Fibroblast of the aortic adventitia (primary cell): ENCODE data around the gene UTP11. TPM values are rescaled to one million over a fixed set of nuclear protein-coding genes. Genes with fewer than 3 reads are reported as not detected.

Source experiments
- DNase-seq: peaks from one replicate; pipeline ENCODE4 v3.0.0-alpha.2; 2010; ENCODE audit warnings: low read depth
- H3K4me3 ChIP-seq: 2 replicates; pipeline ENCODE4 v1.5.1; 2011; ENCODE audit warnings: low read depth, mild to moderate bottlenecking, control low read depth, low read length, moderate library complexity
- CTCF ChIP-seq: IDR thresholded peaks from 2 replicates; pipeline ENCODE4 v1.5.1; 2011; ENCODE audit warnings: mild to moderate bottlenecking, low read length, control low read depth, inconsistent platforms; ENCODE audit not compliant: insufficient read depth
- total RNA-seq: library from RNA; depleted of rRNA; stranded (reverse); fragments of >200 nt; gene quantifications from 2 replicates; pipeline ENCODE4 v1.2.3, GENCODE V29; 2012; ENCODE audit warnings: low replicate concordance

UTP11 gene
- total RNA-seq, 1 donor, result 68.1 TPM

GRCh38 chr1:37998913-37999429, 13.6 kb upstream of the UTP11 start:
- H3K4me3 ChIP-seq, result peak overlapping the region; percentile 22
- no peak for TF ChIP-seq CTCF
- DNase-seq, result no peak

GRCh38 chr1:37999430-38000232, 12.9 kb upstream of the UTP11 start:
- peak; percentile 76 for DNase-seq
- H3K4me3 ChIP-seq, result peak overlapping the region; percentile 28
- no peak for TF ChIP-seq CTCF

GRCh38 chr1:38000233-38000528, 12.4 kb upstream of the UTP11 start:
- no peak for TF ChIP-seq CTCF
- DNase-seq, result no peak
- peak overlapping the region; percentile 28 for H3K4me3 ChIP-seq

GRCh38 chr1:38000529-38001455, 11.7 kb upstream of the UTP11 start:
- TF ChIP-seq CTCF, result peak; percentile 0
- peak overlapping the region; percentile 33 for H3K4me3 ChIP-seq
- DNase-seq, result peak; percentile 81

DNA sequence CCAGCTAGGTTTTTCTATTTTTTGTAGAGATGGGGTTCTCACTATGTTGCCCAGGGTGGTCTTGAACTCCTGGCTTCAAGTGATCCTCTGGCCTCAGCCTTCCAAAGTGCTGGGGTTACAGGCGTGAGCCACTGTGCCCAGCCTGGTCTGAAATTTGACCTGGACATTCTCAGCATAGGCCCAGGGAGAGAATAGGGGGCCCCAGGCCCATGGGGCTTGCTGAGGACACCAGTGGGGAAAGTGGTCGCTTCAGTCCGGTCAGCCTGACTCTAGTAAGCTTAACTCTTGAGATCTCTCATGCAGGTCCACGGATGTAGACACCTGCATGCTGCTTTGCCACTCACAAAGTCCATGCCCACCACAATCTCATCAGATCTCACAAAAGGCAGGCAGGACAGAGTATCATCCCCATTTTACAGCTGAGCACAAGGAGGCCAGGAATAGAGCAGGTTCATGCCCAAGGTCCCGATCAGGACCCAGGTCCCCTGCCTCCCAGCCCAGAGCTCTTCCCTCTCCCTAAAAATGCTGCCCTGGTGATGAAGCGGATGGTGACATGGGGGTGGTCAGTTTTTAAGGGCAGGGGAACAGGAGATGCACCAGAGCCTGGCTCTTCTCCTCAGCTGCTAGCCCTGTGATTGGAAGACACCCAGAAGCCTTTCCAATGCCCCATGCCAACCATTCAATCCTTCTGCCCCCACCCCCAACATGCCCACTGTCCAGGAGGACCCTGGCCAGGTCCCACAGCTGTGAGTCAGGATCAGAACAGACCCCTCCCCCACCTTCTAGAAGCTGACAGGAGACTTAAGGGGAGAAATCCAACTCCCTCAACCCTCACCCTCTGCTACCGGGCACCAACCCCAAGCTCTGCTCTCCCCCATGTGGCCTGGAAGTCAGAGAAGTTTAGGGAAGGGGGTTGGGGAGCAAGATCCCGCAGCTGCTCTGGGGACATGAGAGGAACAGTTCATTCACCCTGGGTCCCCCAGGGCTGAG, 9.0 kb upstream of the UTP11 start:
- peak; percentile 33 for DNase-seq
- TF ChIP-seq CTCF, result no peak
- peak overlapping the region; percentile 88 for H3K4me3 ChIP-seq
